Adrenal gland (tissue), 12 donors: ENCODE results near the gene ZBTB7C. TPM values are rescaled to one million over a fixed set of nuclear protein-coding genes. Genes with fewer than 3 reads are reported as not detected.

Experiments
- DNase-seq, 7 donors: peaks; one replicate each; pipeline ENCODE4 v3.0.0-alpha.2; 2019 to 2020
- H3K27ac ChIP-seq, 5 donors: fragments of 200-600 bp; sonication (generic) in 4 of 5; 1 replicate in 3 of 5; 2 replicates in 2 of 5; pipeline versions ENCODE4 v1.5.1 to v1.8.0; 2016 to 2020; ENCODE audit warnings: mild to moderate bottlenecking in 1 of 5
- H3K27me3 ChIP-seq: fragments of 200-600 bp; 2 replicates; pipeline ENCODE4 v1.8.0; 2021
- H3K36me3 ChIP-seq, 2 donors: fragments of 200-600 bp; replicated peaks in 1 of 2; 1 replicate in 1 of 2; 2 replicates in 1 of 2; pipeline versions ENCODE4 v1.5.1 to v1.8.0; 2018 to 2022
- H3K4me1 ChIP-seq, 2 donors: fragments of 200-600 bp; replicated peaks in 1 of 2; 1 replicate in 1 of 2; 2 replicates in 1 of 2; pipeline versions ENCODE4 v1.5.1 to v1.8.0; 2018 to 2021
- H3K4me3 ChIP-seq, 4 donors: fragments of 200-600 bp; sonication (generic) in 3 of 4; one replicate each; pipeline ENCODE4 v1.5.1; 2016 to 2018
- H3K9me3 ChIP-seq, 3 donors: fragments of 200-600 bp; sonication (generic) in 1 of 3; replicated peaks in 1 of 3; 1 replicate in 2 of 3; 2 replicates in 1 of 3; pipeline versions ENCODE4 v1.5.1 to v1.8.0; 2016 to 2021
- POLR2A ChIP-seq, 2 donors: fragments of 450-650 bp; IDR thresholded peaks; one replicate each; pipeline ENCODE4 v1.6.1; 2017; ENCODE audit warnings: antibody characterized with exemption in 2 of 2, mild to moderate bottlenecking in 2 of 2, moderate library complexity in 1 of 2
- WGBS, 4 donors: extraction: QIAGEN DNeasy Blood & Tissue Kit in 2 of 4; methylation state at CpG; one replicate each; pipeline versions ENCODE4 v1.1.5 to v1.1.7; 2013 to 2017; 5-methylcytosine and 5-hydroxymethylcytosine counted together
- intact Hi-C, 2 donors: fragments of 100-400 bp; cut with DNase I; formaldehyde crosslinking; loops; one replicate each; pipeline versions ENCODE4 v1.14.1 to v1.15.0; 2022 to 2023
- polyA plus RNA-seq, 3 donors: library from polyadenylated mRNA; stranded (reverse); fragments of 200-250 nt in 2 of 3; fragments of 350-450 nt in 1 of 3; fragmentation: Illumina TruSeq in 1 of 3; extraction: RNeasy Lipid Tissue Mini Kit (QIAGEN cat#74804) in 1 of 3; gene quantifications; one replicate each; pipeline ENCODE4 v1.2.3, GENCODE V29; 2013 to 2014
- total RNA-seq, 9 donors: library from RNA; depleted of rRNA in 4 of 9; stranded (reverse); fragments of >200 nt in 4 of 9; fragments of 120-200 nt in 1 of 9; fragmentation: NEBNext Ultra II Directional in 1 of 9; extraction: Animal tissue kit (Norgen Biotek cat#: 25700) in 1 of 9; gene quantifications; one replicate each; pipeline versions ENCODE4 v1.1.0 to v1.2.4, GENCODE V29; 2013 to 2023
- TF ChIP-seq, protein P1 (sequence below), 6 experiments: fragments of 450-650 bp in 4 of 6; fragments of 200-600 bp in 2 of 6; sonication (generic) in 1 of 6; IDR thresholded peaks; 1 replicate in 5 of 6; 2 replicates in 1 of 6; pipeline versions ENCODE4 v1.5.1 to v1.8.0; 2016 to 2021; ENCODE audit warnings: antibody characterized with exemption in 6 of 6, mild to moderate bottlenecking in 2 of 6, moderate library complexity in 1 of 6
- donor health status: healthy with polysubstance abuse.
- donor health status: Bipolar disorder and iron deficiency.
- donor health status: DM: yes; HTN: yes; CAD: no.
- donor health status: DM: no; HTN: no; CAD: no.
- donor health status: DM: no; HTN: no; CAD: no.
- donor health status: DM: yes; HTN: yes; CAD: no.

Gene ZBTB7C
- total and polyA plus RNA-seq, 12 donors = 5.2 to 42.8 (median 26.8) TPM

DNA sequence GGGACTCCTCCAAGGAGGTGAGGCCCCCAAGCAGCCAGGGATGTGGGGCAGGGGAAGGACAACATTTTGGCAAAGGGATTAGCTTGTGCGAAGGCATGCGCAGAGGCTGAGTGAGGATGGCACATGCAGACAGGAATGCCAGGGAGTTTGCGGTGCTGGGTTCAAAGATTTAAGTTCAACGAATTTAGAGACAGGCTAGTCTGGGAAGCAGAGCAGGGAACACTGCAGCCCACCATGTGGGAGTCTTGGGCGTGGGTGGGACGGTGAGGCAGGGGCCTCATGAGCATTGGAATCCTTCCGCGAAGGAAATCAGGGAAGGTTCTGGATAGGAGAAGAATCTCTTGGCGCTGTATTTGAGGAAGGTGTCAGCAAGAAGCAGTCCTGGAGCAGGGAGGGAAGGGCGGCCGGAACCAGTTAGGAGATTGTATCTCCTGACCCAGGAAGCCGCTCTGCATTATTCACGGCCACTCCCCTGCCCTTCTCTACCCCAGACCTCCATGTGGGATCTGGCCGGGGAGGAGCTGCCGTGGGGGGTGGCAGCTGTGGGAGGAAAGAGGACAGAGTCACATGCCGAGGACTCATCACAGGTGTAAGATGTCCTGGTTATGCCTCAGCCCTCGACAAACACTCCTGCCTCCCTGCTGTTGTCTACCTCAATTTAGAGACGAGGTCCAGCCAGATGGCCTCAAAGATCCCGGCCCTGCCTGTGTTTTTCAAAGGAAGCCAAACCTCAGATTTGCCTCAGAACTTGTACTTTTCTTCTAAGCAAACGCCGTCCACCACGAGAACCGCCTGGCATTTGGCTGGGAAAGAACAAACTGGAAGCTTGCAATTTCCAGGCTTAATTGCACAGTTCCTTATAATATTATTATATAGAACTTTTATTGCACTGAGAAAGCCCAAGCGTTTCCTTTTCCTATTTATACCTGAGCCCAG lies 355.0 kb downstream of the ZBTB7C start:
- no peak for DNase-seq
- no peaks in the 10 kb centered on the region for H3K36me3 ChIP-seq
- no peak overlapping the region for H3K27ac ChIP-seq
- 72 to 79% (median 78%) methylated on average over 22 to 24 of the region's 24 CpGs for WGBS, 4 donors
- no peak overlapping the region for H3K4me3 ChIP-seq
- intact Hi-C loops = no loop called here
- H3K4me1 ChIP-seq = peaks cover 0 to 10% of the 10 kb centered on the region in 2 donors
- H3K27me3 ChIP-seq = no peaks in the 10 kb centered on the region
- TF ChIP-seq, protein P1, sequence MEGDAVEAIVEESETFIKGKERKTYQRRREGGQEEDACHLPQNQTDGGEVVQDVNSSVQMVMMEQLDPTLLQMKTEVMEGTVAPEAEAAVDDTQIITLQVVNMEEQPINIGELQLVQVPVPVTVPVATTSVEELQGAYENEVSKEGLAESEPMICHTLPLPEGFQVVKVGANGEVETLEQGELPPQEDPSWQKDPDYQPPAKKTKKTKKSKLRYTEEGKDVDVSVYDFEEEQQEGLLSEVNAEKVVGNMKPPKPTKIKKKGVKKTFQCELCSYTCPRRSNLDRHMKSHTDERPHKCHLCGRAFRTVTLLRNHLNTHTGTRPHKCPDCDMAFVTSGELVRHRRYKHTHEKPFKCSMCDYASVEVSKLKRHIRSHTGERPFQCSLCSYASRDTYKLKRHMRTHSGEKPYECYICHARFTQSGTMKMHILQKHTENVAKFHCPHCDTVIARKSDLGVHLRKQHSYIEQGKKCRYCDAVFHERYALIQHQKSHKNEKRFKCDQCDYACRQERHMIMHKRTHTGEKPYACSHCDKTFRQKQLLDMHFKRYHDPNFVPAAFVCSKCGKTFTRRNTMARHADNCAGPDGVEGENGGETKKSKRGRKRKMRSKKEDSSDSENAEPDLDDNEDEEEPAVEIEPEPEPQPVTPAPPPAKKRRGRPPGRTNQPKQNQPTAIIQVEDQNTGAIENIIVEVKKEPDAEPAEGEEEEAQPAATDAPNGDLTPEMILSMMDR (IDR thresholded peaks at IDR 0.05) = no peak
- no peak for TF ChIP-seq POLR2A (IDR thresholded peaks at IDR 0.05)
- no peaks in the 10 kb centered on the region for H3K9me3 ChIP-seq

DNA sequence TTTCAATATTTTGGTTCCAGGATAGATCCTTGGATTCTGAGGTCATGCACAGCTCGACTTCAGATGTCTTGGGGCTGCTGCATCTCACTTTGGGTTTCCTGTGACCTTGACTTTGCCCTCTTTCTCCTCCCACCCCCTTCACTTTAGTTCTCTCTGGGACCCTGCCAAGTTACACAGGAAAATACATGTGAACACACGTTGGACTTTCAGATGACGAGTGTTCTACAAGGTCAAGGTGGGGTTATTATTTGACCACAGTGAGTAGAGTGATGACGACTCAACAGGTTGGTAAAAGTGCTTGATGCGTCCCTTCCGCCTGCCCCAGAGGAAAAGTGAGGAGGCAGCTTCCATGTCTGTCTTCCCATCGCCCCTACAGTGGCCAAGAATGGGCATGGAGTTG lies 356.3 kb downstream of the ZBTB7C start:
- Histone ChIP-seq H3K4me1 (peaks cover 0 to 10% of the 10 kb centered on the region in 2 donors), H3K9me3 (no peaks in the 10 kb centered on the region), H3K36me3 (no peaks in the 10 kb centered on the region), H3K27me3 (no peaks in the 10 kb centered on the region), H3K4me3 (no peak overlapping the region), H3K27ac (no peak overlapping the region)
- DNase-seq = no peak
- intact Hi-C loops = no loop called here
- WGBS, 4 donors = 58 to 70% (median 61%) methylated on average over 7 of the region's 7 CpGs
- TF ChIP-seq, protein P1 (IDR thresholded peaks at IDR 0.05) = no peak
- no peak for TF ChIP-seq POLR2A (IDR thresholded peaks at IDR 0.05)

DNA sequence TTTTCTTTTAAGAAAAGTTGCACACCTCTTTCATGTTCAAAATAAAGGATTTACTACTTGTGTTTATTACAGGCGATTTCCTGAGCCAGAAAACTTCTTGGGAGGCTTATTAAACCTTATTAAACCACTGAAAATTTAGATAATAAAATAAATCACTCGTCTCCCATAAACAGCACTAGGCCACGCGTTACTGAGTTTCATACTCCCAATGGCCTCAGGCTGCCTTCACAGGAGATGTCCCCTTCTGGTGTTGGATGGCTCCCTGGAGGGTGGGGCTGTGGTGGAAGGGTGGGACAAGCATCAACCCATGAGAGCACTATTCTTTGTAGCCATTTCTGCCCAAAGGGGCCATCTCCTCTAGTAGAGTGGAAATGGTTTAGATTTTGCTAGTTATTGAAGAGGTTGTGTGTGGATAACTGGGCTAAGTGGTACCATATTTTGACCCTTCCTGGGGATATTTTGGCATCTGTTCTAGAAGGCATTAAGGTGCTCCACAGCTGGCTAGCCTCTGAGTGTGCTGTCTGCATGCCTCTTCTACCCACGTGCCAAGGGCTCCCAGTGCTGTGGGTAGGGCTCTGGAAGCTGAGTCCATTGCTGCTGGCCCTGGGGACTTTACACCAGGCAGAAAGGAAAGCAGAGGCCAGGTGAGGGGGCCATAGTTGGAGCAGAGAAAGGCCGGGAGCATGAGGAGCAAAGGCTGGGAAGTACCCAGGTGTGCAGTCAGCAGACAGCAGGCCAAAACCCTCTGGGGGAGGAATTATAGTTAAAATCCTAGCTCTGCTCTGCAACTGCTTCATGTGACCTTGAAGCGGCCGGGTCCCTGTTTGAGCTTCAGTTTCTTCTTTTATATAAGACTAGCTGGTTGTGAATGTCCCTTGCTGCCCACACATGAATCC lies 357.0 kb downstream of the ZBTB7C start:
- Histone ChIP-seq H3K27me3 (no peaks in the 10 kb centered on the region), H3K4me1 (peaks cover 0 to 10% of the 10 kb centered on the region in 2 donors), H3K36me3 (no peaks in the 10 kb centered on the region), H3K27ac (no peak overlapping the region), H3K9me3 (no peaks in the 10 kb centered on the region), H3K4me3 (no peak overlapping the region)
- TF ChIP-seq, protein P1 (IDR thresholded peaks at IDR 0.05) = no peak
- TF ChIP-seq POLR2A (IDR thresholded peaks at IDR 0.05) = no peak
- intact Hi-C loops = no loop called here
- 74 to 86% (median 81%) methylated on average over 6 to 8 of the region's 8 CpGs for WGBS, 4 donors
- DNase-seq = no peak

DNA sequence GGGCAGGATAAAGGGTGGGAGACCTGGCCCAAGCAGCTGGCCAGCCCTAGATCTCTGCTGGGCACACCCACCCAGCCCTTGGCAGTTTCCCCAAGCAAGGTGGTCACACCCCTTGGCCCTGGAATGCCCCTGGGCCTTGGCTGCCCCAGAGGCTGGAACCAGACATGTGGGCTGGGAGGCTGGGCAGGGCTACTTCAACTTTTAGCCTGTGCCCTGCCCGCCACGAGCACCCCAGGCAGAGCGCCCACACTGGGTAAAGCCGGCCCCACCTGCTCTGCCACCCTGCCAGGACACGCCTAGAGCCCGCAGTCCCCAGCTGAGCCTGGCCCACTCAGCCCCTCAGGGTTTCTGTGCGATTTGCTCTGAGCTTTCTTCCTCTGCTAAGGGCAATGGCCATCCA lies 359.0 kb downstream of the ZBTB7C start:
- intact Hi-C loops = no loop called here
- 71 to 93% (median 77%) methylated on average over 2 to 7 of the region's 7 CpGs; no CpG with 5 or more reads in 1 of the 4 donors for WGBS, 4 donors
- DNase-seq = no peak

More for the DNA sequence above, 359.0 kb downstream of the ZBTB7C start:
- no peak for TF ChIP-seq POLR2A (IDR thresholded peaks at IDR 0.05)
- TF ChIP-seq, protein P1 (IDR thresholded peaks at IDR 0.05) = no peak
- no peak overlapping the region for H3K27ac ChIP-seq
- peaks cover 0 to 10% of the 10 kb centered on the region in 2 donors for H3K4me1 ChIP-seq
- no peaks in the 10 kb centered on the region for H3K9me3 ChIP-seq
- no peaks in the 10 kb centered on the region for H3K27me3 ChIP-seq
- H3K36me3 ChIP-seq = no peaks in the 10 kb centered on the region
- H3K4me3 ChIP-seq = no peak overlapping the region
